Dendritic cell treated with granulocyte-macrophage colony-stimulating factor and Interleukin-4, amounts not matched to agents 40 ng/mL and 50 ng/mL, for 4 days (primary cell): ENCODE results near the gene ICE1.
"Not testable (repeated sequence)": the region's sequence is repeated elsewhere in the genome, so short reads cannot be mapped to it uniquely, and the experiment has no call there.

Source experiments
- H3K27ac Mint-ChIP-seq: one replicate; pipeline ENCODE4 v1.8.0; 2022; ENCODE audit warnings: mild to moderate bottlenecking, mixed read lengths
- H3K27me3 Mint-ChIP-seq: one replicate; pipeline ENCODE4 v1.8.0; 2022; ENCODE audit warnings: mild to moderate bottlenecking, mixed read lengths
- H3K36me3 Mint-ChIP-seq: one replicate; pipeline ENCODE4 v1.8.0; 2022; ENCODE audit warnings: low read depth, mixed read lengths
- H3K4me1 Mint-ChIP-seq: one replicate; pipeline ENCODE4 v1.8.0; 2022; ENCODE audit warnings: low read depth, mixed read lengths
- H3K4me3 Mint-ChIP-seq: one replicate; pipeline ENCODE4 v1.8.0; 2022; ENCODE audit warnings: mild to moderate bottlenecking, moderate library complexity, mixed read lengths
- H3K9me3 Mint-ChIP-seq: one replicate; pipeline ENCODE4 v1.8.0; 2022; ENCODE audit warnings: mixed read lengths
- intact Hi-C: fragments of 100-400 bp; cut with micrococcal nuclease; formaldehyde crosslinking; loops from one replicate; pipeline ENCODE4 v1.15.0; 2022

Gene ICE1

DNA sequence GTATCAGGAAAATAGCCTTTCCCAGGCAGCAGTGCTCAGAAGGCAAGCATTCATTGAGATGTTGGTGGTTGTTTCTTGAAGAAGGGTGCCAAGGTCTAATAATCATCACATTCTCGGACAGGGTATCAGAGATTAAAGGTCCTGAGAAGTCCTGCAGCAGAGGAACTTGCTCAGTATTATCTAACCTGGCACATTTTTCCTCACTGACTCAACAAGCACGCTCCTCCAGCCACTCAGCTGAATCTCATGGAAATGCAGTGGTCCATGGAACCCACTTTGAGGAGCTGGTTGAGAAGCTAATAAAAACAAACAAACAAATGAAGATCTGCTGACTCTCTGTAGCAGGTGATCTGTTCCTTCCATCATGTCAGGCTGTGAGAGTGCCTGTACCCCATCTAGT is 35.3 kb upstream of the ICE1 start:
- Mint-ChIP-seq H3K9me3 (peaks cover 10% of the 10 kb centered on the region), H3K36me3 (no peaks in the 10 kb centered on the region), H3K4me1 (no peaks in the 10 kb centered on the region), H3K27ac (no peak overlapping the region), H3K4me3 (no peak overlapping the region), H3K27me3 (no peaks in the 10 kb centered on the region)
- intact Hi-C loops: no loop called here

DNA sequence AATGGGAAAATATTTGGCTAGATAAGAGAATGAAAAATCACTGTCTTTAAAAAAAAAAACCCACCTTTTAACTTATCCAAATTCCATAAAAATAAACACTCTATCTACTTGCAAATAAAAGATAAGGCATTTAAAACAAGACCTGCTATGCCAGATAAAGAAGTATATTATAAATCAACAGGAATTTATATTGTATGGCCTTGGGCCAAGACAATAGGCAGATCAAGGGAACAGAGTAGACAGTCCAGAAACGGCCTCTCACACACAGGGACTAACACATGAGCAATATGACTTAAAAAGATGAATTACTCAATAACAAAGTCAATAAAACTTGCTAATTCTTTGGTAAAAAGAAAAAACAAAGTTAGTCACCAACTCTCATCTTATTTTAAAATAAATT is 34.7 kb upstream of the ICE1 start:
- H3K36me3 Mint-ChIP-seq: no peaks in the 10 kb centered on the region
- intact Hi-C loops: no loop called here
- H3K27me3 Mint-ChIP-seq: no peaks in the 10 kb centered on the region
- H3K4me1 Mint-ChIP-seq: no peaks in the 10 kb centered on the region
- peaks cover 10% of the 10 kb centered on the region for H3K9me3 Mint-ChIP-seq
- no peak overlapping the region for H3K27ac Mint-ChIP-seq
- H3K4me3 Mint-ChIP-seq: no peak overlapping the region

DNA sequence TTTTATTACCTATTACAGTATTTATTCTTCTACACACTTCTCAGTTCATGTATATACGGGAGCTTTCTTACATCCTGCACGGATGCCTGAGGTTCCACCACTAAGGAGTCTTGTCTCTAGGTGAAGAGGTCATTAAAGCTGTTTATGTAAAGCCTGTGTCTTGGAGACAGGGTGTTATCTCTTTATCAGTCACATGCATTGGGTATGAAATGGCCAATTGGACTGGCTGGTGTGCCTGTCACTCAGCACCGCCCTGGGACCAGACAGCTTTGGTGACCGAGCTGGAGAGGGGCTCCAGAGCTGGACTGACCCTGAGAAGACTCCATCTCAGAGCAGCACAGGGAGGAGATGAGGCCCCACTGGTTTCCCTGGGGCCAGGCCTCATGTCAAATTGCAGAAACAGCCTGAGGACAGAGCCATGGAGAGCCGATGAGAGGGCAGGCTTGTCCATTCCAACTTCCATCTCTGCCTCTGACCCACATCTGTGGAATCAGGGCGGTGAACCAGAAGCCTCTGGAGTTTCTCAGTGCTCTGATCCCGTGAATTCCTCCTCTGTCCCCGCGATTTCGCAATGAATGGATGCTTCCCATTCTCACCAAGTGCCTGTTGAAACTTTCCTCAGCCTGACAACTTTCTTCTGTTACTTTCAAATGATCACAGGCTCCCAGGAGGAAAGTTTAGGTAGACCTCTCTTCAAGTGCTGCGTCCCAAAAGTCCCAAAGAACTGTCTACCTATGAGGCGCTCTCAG is 32.2 kb upstream of the ICE1 start:
- H3K9me3 Mint-ChIP-seq, H3K4me3 Mint-ChIP-seq, intact Hi-C loops, H3K4me1 Mint-ChIP-seq, H3K27ac Mint-ChIP-seq, H3K27me3 Mint-ChIP-seq, H3K36me3 Mint-ChIP-seq: not testable (repeated sequence)

DNA sequence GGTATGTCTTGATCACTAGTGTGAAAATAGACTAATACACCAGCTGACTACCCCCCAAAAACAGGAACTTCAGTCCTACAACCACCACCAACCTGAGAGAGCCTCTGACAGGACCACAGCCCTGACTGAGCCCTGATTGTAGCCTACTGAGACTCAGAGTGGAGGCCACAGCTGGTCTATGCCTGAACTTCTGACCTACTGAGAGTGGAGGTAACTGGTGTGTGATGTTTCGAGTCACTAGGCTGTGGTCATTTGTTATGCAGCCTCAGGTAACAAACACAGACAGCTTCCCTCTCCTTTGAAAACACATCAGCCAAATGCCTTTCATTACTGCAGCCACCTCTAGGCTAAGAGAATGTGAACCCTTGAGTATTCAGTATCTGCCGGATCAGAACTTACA is 30.0 kb upstream of the ICE1 start:
- H3K4me3 Mint-ChIP-seq, H3K27ac Mint-ChIP-seq, intact Hi-C loops, H3K9me3 Mint-ChIP-seq, H3K4me1 Mint-ChIP-seq, H3K36me3 Mint-ChIP-seq, H3K27me3 Mint-ChIP-seq: not testable (repeated sequence)

DNA sequence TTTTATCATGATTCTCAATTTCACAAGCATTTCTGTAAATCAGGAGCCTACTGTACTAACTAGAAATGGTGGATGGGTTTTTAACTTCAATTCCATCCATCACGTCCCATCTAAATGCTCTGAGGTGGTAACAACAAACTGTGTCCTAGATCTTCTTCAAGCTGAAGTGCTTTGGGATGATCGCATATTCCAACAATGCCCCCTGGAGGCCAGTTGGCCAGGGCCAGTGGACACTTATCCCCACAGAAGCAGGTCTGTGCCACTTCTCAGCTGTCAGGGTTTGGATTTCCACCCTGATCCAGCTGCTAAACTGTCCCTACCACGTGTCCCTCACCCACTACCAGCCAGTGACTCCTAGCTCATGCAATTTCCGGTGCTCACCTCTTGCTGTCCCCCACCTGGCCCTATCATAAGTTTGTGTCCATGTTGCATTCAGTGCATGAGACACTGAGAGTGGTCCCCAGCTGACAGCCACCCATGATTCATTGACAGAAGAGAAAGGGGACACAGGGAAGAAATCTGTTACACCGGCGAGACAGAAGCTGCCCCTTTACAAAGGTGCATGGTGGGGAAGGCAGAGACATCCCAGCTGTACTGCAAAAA is 28.0 kb upstream of the ICE1 start:
- H3K4me3 Mint-ChIP-seq, H3K27me3 Mint-ChIP-seq, H3K27ac Mint-ChIP-seq, intact Hi-C loops, H3K9me3 Mint-ChIP-seq, H3K36me3 Mint-ChIP-seq, H3K4me1 Mint-ChIP-seq: not testable (repeated sequence)

DNA sequence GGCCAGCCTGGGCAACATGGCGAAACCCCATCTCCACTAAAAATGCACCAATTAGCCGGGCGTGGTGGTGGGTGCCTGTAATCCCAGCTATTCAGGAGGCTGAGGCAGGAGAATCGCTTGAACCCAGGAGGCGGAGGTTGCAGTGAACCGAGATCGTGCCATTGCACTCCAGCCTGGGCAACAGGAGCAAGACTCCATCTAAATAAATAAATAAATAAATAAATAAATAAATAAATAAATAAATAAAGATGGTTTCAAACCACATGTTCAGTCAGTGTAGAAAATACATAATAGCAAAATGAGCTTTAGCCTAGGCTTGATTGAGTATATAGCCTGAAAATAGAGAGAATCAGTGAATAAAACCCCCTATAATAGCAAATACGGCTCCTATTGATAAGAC is 27.4 kb upstream of the ICE1 start:
- intact Hi-C loops, H3K9me3 Mint-ChIP-seq, H3K4me3 Mint-ChIP-seq, H3K36me3 Mint-ChIP-seq, H3K4me1 Mint-ChIP-seq, H3K27me3 Mint-ChIP-seq, H3K27ac Mint-ChIP-seq: not testable (repeated sequence)

DNA sequence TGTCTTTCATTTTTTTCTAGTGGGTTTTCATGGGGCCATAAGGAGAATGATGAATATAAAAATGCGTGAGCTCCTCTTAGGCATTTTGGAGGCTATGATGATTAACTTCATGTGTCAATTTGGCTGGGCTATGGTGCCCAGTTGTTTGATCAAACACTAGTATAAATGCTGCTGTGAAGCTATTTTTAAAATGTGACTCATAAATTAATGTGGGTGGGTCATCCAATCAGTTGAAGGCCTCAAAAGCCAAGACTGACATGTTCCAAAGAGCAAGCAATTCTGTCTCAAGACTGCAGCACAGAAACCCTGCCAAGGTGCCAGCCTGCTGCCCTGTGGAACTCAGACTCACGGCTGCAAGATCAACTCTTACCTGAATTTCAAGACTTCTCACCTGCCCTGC is 24.4 kb upstream of the ICE1 start:
- H3K36me3 Mint-ChIP-seq: no peaks in the 10 kb centered on the region
- peaks cover 10% of the 10 kb centered on the region for H3K9me3 Mint-ChIP-seq
- intact Hi-C loops: no loop called here
- no peak overlapping the region for H3K4me3 Mint-ChIP-seq
- no peak overlapping the region for H3K27ac Mint-ChIP-seq
- no peaks in the 10 kb centered on the region for H3K4me1 Mint-ChIP-seq
- no peaks in the 10 kb centered on the region for H3K27me3 Mint-ChIP-seq

DNA sequence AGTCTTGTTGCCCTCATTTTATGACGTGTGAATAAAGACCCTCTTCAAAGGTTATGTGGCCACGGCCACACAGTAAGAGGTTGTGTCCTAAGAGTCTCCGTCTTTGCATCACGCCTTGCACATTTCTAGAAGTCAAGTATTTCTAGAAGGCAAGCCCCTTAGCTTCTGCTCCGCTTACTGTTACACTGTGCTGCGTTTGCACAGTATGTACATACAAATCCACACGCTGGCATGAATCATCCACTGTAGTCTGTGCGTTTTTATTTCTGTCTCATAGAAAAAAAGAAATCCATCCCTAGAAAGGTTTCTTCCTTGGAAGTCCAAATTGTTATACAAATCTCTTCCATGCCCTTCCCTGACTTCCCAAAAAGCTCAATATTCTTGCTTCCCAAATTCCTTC is 21.4 kb upstream of the ICE1 start:
- Mint-ChIP-seq H3K4me1 (no peaks in the 10 kb centered on the region), H3K27me3 (no peaks in the 10 kb centered on the region), H3K4me3 (no peak overlapping the region), H3K36me3 (no peaks in the 10 kb centered on the region), H3K9me3 (peaks cover 10% of the 10 kb centered on the region), H3K27ac (no peak overlapping the region)
- intact Hi-C loops: no loop called here

DNA sequence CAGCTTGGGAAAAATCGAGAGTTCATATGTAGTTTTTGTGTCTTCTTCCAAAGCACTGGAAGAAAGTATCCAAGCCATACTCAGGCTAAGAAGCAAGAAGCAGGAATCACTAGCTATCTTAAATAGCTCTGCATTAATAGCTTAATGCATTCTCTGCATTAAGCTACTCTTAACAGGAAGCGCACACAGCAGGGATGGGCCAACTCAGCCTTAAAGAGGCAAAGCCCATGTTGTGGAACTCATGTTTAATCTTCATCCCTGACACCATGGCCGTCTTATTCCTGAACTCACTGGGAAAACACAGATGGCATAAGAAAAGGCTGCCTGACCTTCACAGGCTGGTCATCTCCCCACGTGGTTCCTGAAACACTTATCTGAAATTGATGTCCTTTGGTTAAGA is 18.7 kb upstream of the ICE1 start:
- no peak overlapping the region for H3K27ac Mint-ChIP-seq
- H3K36me3 Mint-ChIP-seq: no peaks in the 10 kb centered on the region
- intact Hi-C loops: no loop called here
- no peaks in the 10 kb centered on the region for H3K27me3 Mint-ChIP-seq
- peaks cover 10% of the 10 kb centered on the region for H3K9me3 Mint-ChIP-seq
- H3K4me3 Mint-ChIP-seq: no peak overlapping the region
- H3K4me1 Mint-ChIP-seq: no peaks in the 10 kb centered on the region

DNA sequence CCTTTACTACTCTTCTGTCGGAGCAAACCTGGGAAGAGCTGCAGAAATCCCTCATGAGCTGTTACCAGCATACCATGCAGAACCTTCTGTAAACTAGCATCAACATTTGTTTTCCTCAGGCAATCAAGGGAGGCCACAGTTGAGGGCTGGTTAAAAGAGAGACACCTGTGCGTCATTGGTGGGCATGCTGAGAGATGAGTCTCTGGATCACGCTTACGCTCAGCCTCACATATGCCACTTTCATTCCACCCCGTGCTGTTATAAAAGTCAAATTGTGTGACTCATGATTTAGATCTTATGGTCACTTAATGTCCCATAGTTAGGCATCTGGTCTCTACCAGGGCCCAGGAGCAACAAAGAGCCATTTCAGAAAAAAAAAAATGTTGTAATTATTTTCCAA is 18.1 kb upstream of the ICE1 start:
- intact Hi-C loops: no loop called here
- Mint-ChIP-seq H3K36me3 (no peaks in the 10 kb centered on the region), H3K9me3 (peaks cover 10% of the 10 kb centered on the region), H3K4me1 (no peaks in the 10 kb centered on the region), H3K27ac (no peak overlapping the region), H3K27me3 (no peaks in the 10 kb centered on the region), H3K4me3 (no peak overlapping the region)

DNA sequence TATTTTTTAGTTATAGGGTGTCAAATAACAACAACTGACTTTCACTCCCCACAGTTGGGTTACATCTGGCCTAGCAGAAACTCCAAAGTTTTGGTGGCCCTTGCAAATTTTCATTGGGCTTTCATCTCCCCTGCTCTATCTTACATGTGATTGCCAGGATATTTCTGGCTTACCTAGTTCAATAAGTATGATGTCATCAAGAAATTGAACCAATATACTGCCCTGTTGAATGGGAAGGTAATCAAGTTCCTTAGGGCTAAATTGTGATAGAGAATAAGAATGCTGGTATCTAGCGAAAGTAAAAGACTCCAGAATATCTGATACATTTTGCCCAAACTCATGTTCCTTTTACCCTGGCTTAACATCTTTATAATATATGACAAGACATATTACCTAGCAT is 17.0 kb upstream of the ICE1 start:
- Mint-ChIP-seq H3K4me3 (no peak overlapping the region), H3K9me3 (peaks cover 9% of the 10 kb centered on the region), H3K36me3 (no peaks in the 10 kb centered on the region), H3K27ac (no peak overlapping the region), H3K4me1 (no peaks in the 10 kb centered on the region), H3K27me3 (no peaks in the 10 kb centered on the region)
- intact Hi-C loops: no loop called here

DNA sequence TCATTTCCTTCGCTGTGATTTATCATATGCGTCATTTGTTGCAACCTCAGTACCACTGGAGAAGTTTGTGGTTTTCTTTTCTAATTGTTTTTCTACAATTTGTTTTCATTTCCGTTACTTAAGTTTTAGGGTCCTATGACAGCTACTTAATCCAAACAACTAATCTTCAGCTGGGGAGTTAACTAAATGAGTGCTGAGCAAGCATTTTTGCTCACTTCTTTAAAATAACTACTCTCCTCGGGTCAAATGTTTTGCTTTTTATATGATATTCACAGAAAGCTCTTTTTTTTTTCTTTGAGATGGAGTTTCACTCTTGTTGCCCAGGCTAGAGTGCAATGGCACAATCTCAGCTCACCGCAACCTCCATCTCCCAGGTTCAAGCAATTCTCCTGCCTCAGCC is 14.6 kb upstream of the ICE1 start:
- peaks cover 9% of the 10 kb centered on the region for H3K9me3 Mint-ChIP-seq
- no peaks in the 10 kb centered on the region for H3K36me3 Mint-ChIP-seq
- H3K4me1 Mint-ChIP-seq: no peaks in the 10 kb centered on the region
- no peak overlapping the region for H3K27ac Mint-ChIP-seq
- no peaks in the 10 kb centered on the region for H3K27me3 Mint-ChIP-seq
- intact Hi-C loops: no loop called here
- no peak overlapping the region for H3K4me3 Mint-ChIP-seq

DNA sequence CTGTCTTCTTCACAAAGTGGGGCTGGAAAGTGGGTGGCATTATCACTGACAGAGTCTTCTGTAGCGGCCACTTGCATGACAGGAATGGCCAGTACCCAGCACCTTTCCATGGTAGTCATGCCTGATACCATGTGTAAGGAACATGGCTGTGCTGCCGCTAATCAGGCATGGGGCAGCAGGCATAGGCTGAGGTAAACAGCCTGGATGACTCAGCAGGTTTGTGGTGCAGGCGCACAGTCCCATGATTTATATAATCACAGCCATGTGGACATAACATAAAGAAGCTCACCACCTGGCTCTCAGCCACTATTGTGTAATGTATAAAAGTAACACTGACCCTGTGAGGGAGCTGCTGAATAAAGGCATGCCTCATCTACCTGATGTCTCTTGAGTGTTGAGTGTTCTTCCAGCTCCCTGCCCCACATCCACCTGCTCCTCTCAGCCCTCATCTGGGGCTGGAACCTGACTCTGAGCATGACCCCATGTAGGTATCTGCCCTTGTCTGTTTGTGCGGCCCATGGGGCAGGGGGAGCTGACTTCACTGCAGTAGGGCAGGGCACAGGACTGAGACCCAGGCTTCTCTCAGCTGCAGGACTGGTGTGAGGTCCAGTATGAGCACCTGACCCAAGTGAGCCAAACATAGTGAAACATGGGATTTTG is 13.2 kb upstream of the ICE1 start:
- intact Hi-C loops: no loop called here

DNA sequence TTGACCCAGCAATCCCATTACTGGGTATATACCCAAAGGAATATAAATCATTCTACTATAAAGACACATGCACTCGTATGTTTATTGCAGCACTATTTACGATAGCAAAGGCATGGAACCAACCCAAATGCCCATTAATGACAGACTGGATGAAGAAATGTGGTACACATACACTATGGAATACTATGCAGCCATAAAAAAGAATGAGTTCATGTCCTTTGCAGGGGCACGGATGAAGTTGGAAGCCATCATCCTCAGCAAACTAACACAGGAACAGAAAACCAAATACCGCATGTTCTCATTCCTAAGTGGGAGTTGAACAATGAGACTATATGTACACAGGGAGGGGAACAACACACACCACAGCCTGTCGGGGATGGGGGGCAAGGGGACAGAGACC is 8.6 kb upstream of the ICE1 start:
- intact Hi-C loops: loop anchor here (10.0 kb wide), 1 partner anchor 549 kb away; no protein-coding TSS in a partner anchor
- H3K27me3 Mint-ChIP-seq, H3K27ac Mint-ChIP-seq, H3K4me1 Mint-ChIP-seq, H3K9me3 Mint-ChIP-seq, H3K36me3 Mint-ChIP-seq, H3K4me3 Mint-ChIP-seq: not testable (repeated sequence)

More for the DNA sequence above, 13.2 kb upstream of the ICE1 start:
- Mint-ChIP-seq H3K27ac (no peak overlapping the region), H3K9me3 (peaks cover 9% of the 10 kb centered on the region), H3K36me3 (no peaks in the 10 kb centered on the region), H3K27me3 (no peaks in the 10 kb centered on the region), H3K4me1 (no peaks in the 10 kb centered on the region), H3K4me3 (no peak overlapping the region)

DNA sequence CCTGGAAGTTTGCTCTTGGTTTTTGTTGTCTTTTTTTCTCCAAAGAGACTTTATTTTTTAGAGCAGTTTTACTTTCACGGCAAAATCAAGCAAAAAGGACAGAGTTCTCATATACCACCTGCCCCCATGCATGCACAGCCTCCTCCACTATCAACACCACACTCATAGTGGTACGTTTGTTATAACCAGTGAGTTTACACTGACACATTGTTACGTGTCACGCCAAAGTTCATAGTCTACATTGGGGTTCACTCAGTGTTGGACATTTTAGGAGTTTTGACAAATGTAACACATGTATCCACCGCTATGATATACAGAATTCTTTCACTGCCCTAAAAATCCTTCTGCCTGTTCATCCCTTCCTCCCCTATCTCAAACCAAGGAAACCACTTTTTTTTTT is 7.5 kb upstream of the ICE1 start:
- no peaks in the 10 kb centered on the region for H3K9me3 Mint-ChIP-seq
- no peaks in the 10 kb centered on the region for H3K36me3 Mint-ChIP-seq

More for the DNA sequence above, 7.5 kb upstream of the ICE1 start:
- Mint-ChIP-seq H3K4me1 (peaks cover 6% of the 10 kb centered on the region), H3K27ac (no peak overlapping the region), H3K4me3 (no peak overlapping the region), H3K27me3 (peaks cover 1% of the 10 kb centered on the region)
- intact Hi-C loops: loop anchor here (10.0 kb wide), 1 partner anchor 550 kb away; no protein-coding TSS in a partner anchor
